ENCODE measurements around the gene C19orf38. TPM values are rescaled to one million over a fixed set of nuclear protein-coding genes. Genes with fewer than 3 reads are reported as not detected.

Gene C19orf38
- total RNA-seq, 2 experiments from 2014 or later, result 1.1 to 2.2 TPM

- H3K27ac Mint-ChIP-seq, result peak overlapping the region; percentile 87
- no peaks in the 10 kb centered on the region for H3K27me3 Mint-ChIP-seq (ENCODE audit: low read depth)
- ChIA-PET CTCF (interaction anchor here (2.9 kb wide), 1 partner anchor 96 kb away, joined by 9 read pairs; the partner anchor contains the start of gene DNM2), POLR2A (no interaction called here)
- H3K4me1 Mint-ChIP-seq (ENCODE audit: low read depth), result peaks cover 39% of the 10 kb centered on the region
- peak; percentile 41 for DNase-seq
- H3K4me3 Mint-ChIP-seq, result no peak overlapping the region
- H3K9me3 Mint-ChIP-seq (ENCODE audit: insufficient read depth), result no peaks in the 10 kb centered on the region
- ATAC-seq, result peak; percentile 43
- peaks cover 42% of the 10 kb centered on the region for H3K36me3 Mint-ChIP-seq (ENCODE audit: low read depth)
Measured at GRCh38 chr19:10812902-10813404, 35.3 kb upstream of the C19orf38 start.

- DNase-seq (no peak), ATAC-seq (no peak)
- Mint-ChIP-seq H3K4me1 (ENCODE audit: low read depth) (peaks cover 29% of the 10 kb centered on the region), H3K27ac (peak overlapping the region; percentile 43), H3K36me3 (ENCODE audit: low read depth) (peaks cover 37% of the 10 kb centered on the region), H3K9me3 (ENCODE audit: insufficient read depth) (peaks cover under 1% of the 10 kb centered on the region), H3K4me3 (no peak overlapping the region), H3K27me3 (ENCODE audit: low read depth) (no peaks in the 10 kb centered on the region)
- CTCF ChIA-PET, result interaction anchor here (2.9 kb wide), 1 partner anchor 98 kb away, joined by 9 read pairs; the partner anchor contains the start of gene DNM2
- POLR2A ChIA-PET, result no interaction called here
Measured at GRCh38 chr19:10815007-10815536, 33.1 kb upstream of the C19orf38 start.

- Mint-ChIP-seq H3K27me3 (ENCODE audit: low read depth) (no peaks in the 10 kb centered on the region), H3K4me1 (ENCODE audit: low read depth) (peaks cover 36% of the 10 kb centered on the region), H3K36me3 (ENCODE audit: low read depth) (peaks cover 43% of the 10 kb centered on the region), H3K4me3 (no peak overlapping the region), H3K27ac (no peak overlapping the region), H3K9me3 (ENCODE audit: insufficient read depth) (peaks cover 9% of the 10 kb centered on the region)
- ChIA-PET CTCF (no interaction called here), POLR2A (no interaction called here)
- ATAC-seq (no peak), DNase-seq (no peak)
Measured at GRCh38 chr19:10815969-10816644, 32.1 kb upstream of the C19orf38 start.

- POLR2A ChIA-PET, result no interaction called here
- no peak for ATAC-seq
- Mint-ChIP-seq H3K4me1 (ENCODE audit: low read depth) (peaks cover 42% of the 10 kb centered on the region), H3K36me3 (ENCODE audit: low read depth) (peaks cover 49% of the 10 kb centered on the region), H3K4me3 (no peak overlapping the region), H3K27ac (no peak overlapping the region), H3K9me3 (ENCODE audit: insufficient read depth) (peaks cover 11% of the 10 kb centered on the region), H3K27me3 (ENCODE audit: low read depth) (no peaks in the 10 kb centered on the region)
- CTCF ChIA-PET, result no interaction called here
- no peak for DNase-seq
Measured at GRCh38 chr19:10816691-10817090, 31.5 kb upstream of the C19orf38 start.

GRCh38 chr19:10817291-10818038 lies 30.8 kb upstream of the C19orf38 start:
- no peak for DNase-seq
- no peak overlapping the region for H3K27ac Mint-ChIP-seq
- ChIA-PET CTCF (no interaction called here), POLR2A (interaction anchor here (0.9 kb wide), 1 partner anchor 8 kb away, joined by 3 read pairs; no protein-coding TSS in a partner anchor)
- peaks cover 55% of the 10 kb centered on the region for H3K36me3 Mint-ChIP-seq (ENCODE audit: low read depth)
- no peak overlapping the region for H3K4me3 Mint-ChIP-seq
- H3K4me1 Mint-ChIP-seq (ENCODE audit: low read depth), result peaks cover 44% of the 10 kb centered on the region
- H3K27me3 Mint-ChIP-seq (ENCODE audit: low read depth), result no peaks in the 10 kb centered on the region
- ATAC-seq, result no peak
- H3K9me3 Mint-ChIP-seq (ENCODE audit: insufficient read depth), result peaks cover 11% of the 10 kb centered on the region

- no peaks in the 10 kb centered on the region for H3K27me3 Mint-ChIP-seq (ENCODE audit: low read depth)
- H3K27ac Mint-ChIP-seq, result no peak overlapping the region
- H3K4me1 Mint-ChIP-seq (ENCODE audit: low read depth), result peaks cover 34% of the 10 kb centered on the region
- peaks cover 50% of the 10 kb centered on the region for H3K36me3 Mint-ChIP-seq (ENCODE audit: low read depth)
- H3K4me3 Mint-ChIP-seq, result no peak overlapping the region
- peaks cover 11% of the 10 kb centered on the region for H3K9me3 Mint-ChIP-seq (ENCODE audit: insufficient read depth)
- ChIA-PET POLR2A (interaction anchor here (0.9 kb wide), 1 partner anchor 9 kb away, joined by 3 read pairs; no protein-coding TSS in a partner anchor), CTCF (no interaction called here)
- no peak for DNase-seq
- no peak for ATAC-seq
Measured at GRCh38 chr19:10818301-10819123, 29.7 kb upstream of the C19orf38 start.

GRCh38 chr19:10819124-10820060 lies 28.8 kb upstream of the C19orf38 start:
- ATAC-seq (no peak), DNase-seq (no peak)
- Mint-ChIP-seq H3K27me3 (ENCODE audit: low read depth) (no peaks in the 10 kb centered on the region), H3K4me1 (ENCODE audit: low read depth) (peaks cover 33% of the 10 kb centered on the region), H3K27ac (no peak overlapping the region), H3K9me3 (ENCODE audit: insufficient read depth) (peaks cover 11% of the 10 kb centered on the region), H3K4me3 (no peak overlapping the region), H3K36me3 (ENCODE audit: low read depth) (peaks cover 58% of the 10 kb centered on the region)
- ChIA-PET POLR2A (no interaction called here), CTCF (interaction anchor here (3.1 kb wide), 1 partner anchor 102 kb away, joined by 25 read pairs; the partner anchor contains the start of gene DNM2)

- Mint-ChIP-seq H3K9me3 (ENCODE audit: insufficient read depth) (peaks cover 11% of the 10 kb centered on the region), H3K27ac (peak overlapping the region; percentile 46), H3K27me3 (ENCODE audit: low read depth) (no peaks in the 10 kb centered on the region), H3K36me3 (ENCODE audit: low read depth) (peaks cover 59% of the 10 kb centered on the region), H3K4me3 (no peak overlapping the region), H3K4me1 (ENCODE audit: low read depth) (peaks cover 29% of the 10 kb centered on the region)
- DNase-seq, result no peak
- ATAC-seq, result no peak
- POLR2A ChIA-PET, result interaction anchor here (0.7 to 2.1 kb wide), 2 partner anchors 16 to 42 kb away, joined by 3 to 9 read pairs; partner anchors contain the start of gene TMED1
- CTCF ChIA-PET, result interaction anchor here (1.2 to 3.1 kb wide), 3 partner anchors 44 to 106 kb away, joined by 3 to 25 read pairs (median 14); partner anchors contain the start of gene DNM2
Measured at GRCh38 chr19:10820173-10820572, 28.0 kb upstream of the C19orf38 start.

- POLR2A ChIA-PET, result no interaction called here
- DNase-seq (no peak), ATAC-seq (no peak)
- CTCF ChIA-PET, result no interaction called here
- Mint-ChIP-seq H3K4me3 (no peak overlapping the region), H3K36me3 (ENCODE audit: low read depth) (peaks cover 64% of the 10 kb centered on the region), H3K27me3 (ENCODE audit: low read depth) (no peaks in the 10 kb centered on the region), H3K27ac (no peak overlapping the region), H3K9me3 (ENCODE audit: insufficient read depth) (peaks cover 11% of the 10 kb centered on the region), H3K4me1 (ENCODE audit: low read depth) (peaks cover 32% of the 10 kb centered on the region)
Measured at GRCh38 chr19:10823690-10824089, 24.5 kb upstream of the C19orf38 start.

- peaks cover 12% of the 10 kb centered on the region for H3K4me1 Mint-ChIP-seq (ENCODE audit: low read depth)
- no peak for DNase-seq
- H3K36me3 Mint-ChIP-seq (ENCODE audit: low read depth), result peaks cover 43% of the 10 kb centered on the region
- peaks cover under 1% of the 10 kb centered on the region for H3K9me3 Mint-ChIP-seq (ENCODE audit: insufficient read depth)
- H3K4me3 Mint-ChIP-seq, result no peak overlapping the region
- H3K27ac Mint-ChIP-seq, result no peak overlapping the region
- CTCF ChIA-PET, result interaction anchor here (1.3 kb wide), 1 partner anchor 10 kb away, joined by 4 read pairs; the partner anchor contains the start of gene TMED1
- ATAC-seq, result no peak
- POLR2A ChIA-PET, result no interaction called here
- no peaks in the 10 kb centered on the region for H3K27me3 Mint-ChIP-seq (ENCODE audit: low read depth)
Measured at GRCh38 chr19:10826231-10826630, 22.0 kb upstream of the C19orf38 start.
